IMR-90 (cell line): ENCODE data around the gene SLIT3. TPM values are rescaled to one million over a fixed set of nuclear protein-coding genes. Genes with fewer than 3 reads are reported as not detected.

Source experiments
- ATAC-seq: fragments of 200-7000 bp; cut with Tn5 transposase; 2 replicates; pipeline ENCODE4 v1.9.1; 2020; ENCODE audit warnings: low read depth, mild to moderate bottlenecking, moderate library complexity
- BruUV-seq: library from RNA; stranded (reverse); fragments of 400-500 nt; replicated peaks from 2 replicates; lab custom pipeline; 2021; lab: Mats Ljungman, UMichigan
- CTCF ChIA-PET: fragments of 300-600 bp; formaldehyde crosslinking; extraction: SDS; loops from one replicate; lab custom pipeline; 2021; ENCODE audit warnings: antibody characterized with exemption; lab: Yijun Ruan, JAX
- POLR2A ChIA-PET: fragments of 300-600 bp; sonication (Branson Sonifier 250); formaldehyde crosslinking; loops from one replicate; lab custom pipeline; 2022; ENCODE audit warnings: antibody characterized with exemption; ENCODE audit not compliant: unreplicated experiment; lab: Charles Lee
- DNase-seq: peaks from one replicate; pipeline ENCODE4 v3.0.0; 2013
- H2AFZ ChIP-seq: replicated peaks from 2 replicates; pipeline ENCODE3; 2013; ENCODE audit warnings: low read length, mild to moderate bottlenecking; ENCODE audit not compliant: poor library complexity
- H2AK5ac ChIP-seq: 2 replicates; pipeline ENCODE4 v1.6.1; 2013; ENCODE audit warnings: low read depth, low read length, inconsistent platforms
- H2AK9ac ChIP-seq: replicated peaks from 2 replicates; pipeline ENCODE3; 2013; ENCODE audit warnings: mild to moderate bottlenecking, low read depth, low read length, moderate library complexity; ENCODE audit not compliant: poor library complexity
- H2BK120ac ChIP-seq: 2 replicates; pipeline ENCODE4 v1.6.1; 2013; ENCODE audit warnings: low read depth, low read length, inconsistent platforms
- H2BK15ac ChIP-seq: 3 replicates; pipeline ENCODE4 v1.6.1; 2013; ENCODE audit warnings: low read depth, low read length, inconsistent platforms
- H2BK20ac ChIP-seq: 2 replicates; pipeline ENCODE4 v1.6.1; 2013; ENCODE audit warnings: low read depth, mild to moderate bottlenecking, inconsistent platforms, low read length, moderate library complexity
- H2BK5ac ChIP-seq: 2 replicates; pipeline ENCODE4 v1.6.1; 2013; ENCODE audit warnings: mild to moderate bottlenecking, low read depth, low read length, inconsistent platforms; ENCODE audit not compliant: poor library complexity, severe bottlenecking
- H3K14ac ChIP-seq: replicated peaks from 2 replicates; pipeline ENCODE4 v1.6.1; 2013; ENCODE audit warnings: low read depth, low read length, inconsistent platforms
- H3K18ac ChIP-seq: 2 replicates; pipeline ENCODE4 v1.6.1; 2013; ENCODE audit warnings: low read depth, low read length, control low read depth
- H3K23ac ChIP-seq: 2 replicates; pipeline ENCODE4 v1.6.1; 2013; ENCODE audit warnings: low read depth, low read length, inconsistent platforms
- H3K27ac ChIP-seq: 2 replicates; pipeline ENCODE4 v1.5.1; 2013; ENCODE audit warnings: mild to moderate bottlenecking, control low read depth, low read length; ENCODE audit not compliant: insufficient read depth
- H3K27me3 ChIP-seq: 2 replicates; pipeline ENCODE4 v1.6.1; 2013; ENCODE audit warnings: low read length; ENCODE audit not compliant: control insufficient read depth, insufficient read depth
- H3K36me3 ChIP-seq: 2 replicates; pipeline ENCODE4 v1.6.1; 2013; ENCODE audit warnings: low read length, mixed read lengths; ENCODE audit not compliant: control insufficient read depth, insufficient read depth
- H3K4ac ChIP-seq: 2 replicates; pipeline ENCODE4 v1.6.1; 2013; ENCODE audit warnings: low read depth, low read length, inconsistent platforms
- H3K4me1 ChIP-seq: 2 replicates; pipeline ENCODE4 v1.6.1; 2013; ENCODE audit warnings: low read length, mixed read lengths; ENCODE audit not compliant: control insufficient read depth, insufficient read depth
- H3K4me2 ChIP-seq: 2 replicates; pipeline ENCODE4 v1.6.1; 2013; ENCODE audit warnings: low read depth, mild to moderate bottlenecking, control low read depth, low read length, moderate library complexity
- H3K4me3 ChIP-seq: 2 replicates; pipeline ENCODE4 v1.5.1; 2013; ENCODE audit warnings: low read depth, mild to moderate bottlenecking, control low read depth, low read length, moderate library complexity; ENCODE audit not compliant: insufficient read depth
- H3K56ac ChIP-seq: 2 replicates; pipeline ENCODE4 v1.6.1; 2013; ENCODE audit warnings: low read length, inconsistent platforms; ENCODE audit not compliant: insufficient read depth; ENCODE audit errors: extremely low read depth
- H3K79me1 ChIP-seq, 2 experiments: 2 replicates each; pipeline ENCODE4 v1.6.1; 2013; ENCODE audit warnings: low read length in 2 of 2, inconsistent platforms in 1 of 2, low read depth in 1 of 2
- H3K9ac ChIP-seq: 2 replicates; pipeline ENCODE4 v1.6.1; 2013; ENCODE audit warnings: low read depth, low read length, control low read depth
- H3K9me1 ChIP-seq: 2 replicates; pipeline ENCODE4 v1.6.1; 2013; ENCODE audit warnings: low read length, inconsistent platforms; ENCODE audit not compliant: insufficient read depth
- H3K9me3 ChIP-seq: 2 replicates; pipeline ENCODE4 v1.6.1; 2013; ENCODE audit warnings: low read length; ENCODE audit not compliant: control insufficient read depth, insufficient read depth
- H4K20me1 ChIP-seq: 2 replicates; pipeline ENCODE4 v1.6.1; 2013; ENCODE audit warnings: low read length, inconsistent platforms; ENCODE audit not compliant: insufficient read depth
- H4K5ac ChIP-seq: 2 replicates; pipeline ENCODE4 v1.6.1; 2013; ENCODE audit warnings: mild to moderate bottlenecking, low read depth, low read length, control low read depth
- H4K8ac ChIP-seq, 2 experiments: 2 replicates each; pipeline ENCODE4 v1.6.1; 2013; ENCODE audit warnings: low read depth in 2 of 2, low read length in 2 of 2, control low read depth in 1 of 2, inconsistent platforms in 1 of 2
- H4K91ac ChIP-seq: 2 replicates; pipeline ENCODE4 v1.6.1; 2013; ENCODE audit warnings: low read depth, low read length, inconsistent platforms; ENCODE audit not compliant: insufficient read depth
- BHLHE40 ChIP-seq: fragments of 150-350 bp; IDR thresholded peaks from 2 replicates; pipeline ENCODE4 v1.6.1; 2016; ENCODE audit warnings: mild to moderate bottlenecking, low read depth, low read length
- CEBPB ChIP-seq: IDR thresholded peaks from 2 replicates; pipeline ENCODE4 v1.6.1; 2012; ENCODE audit warnings: low read depth, low read length, improper control_type of control experiment
- CHD1 ChIP-seq: IDR thresholded peaks from 2 replicates; pipeline ENCODE4 v1.6.1; 2012; ENCODE audit warnings: low read depth, low read length, improper control_type of control experiment
- FOS ChIP-seq: fragments of 150-350 bp; IDR thresholded peaks from 2 replicates; pipeline ENCODE4 v1.6.1; 2016; ENCODE audit warnings: low read depth, low read length
- MAFK ChIP-seq: IDR thresholded peaks from 2 replicates; pipeline ENCODE4 v1.6.1; 2012; ENCODE audit warnings: low read depth, low read length, improper control_type of control experiment
- MAZ ChIP-seq: IDR thresholded peaks from 2 replicates; pipeline ENCODE4 v1.6.1; 2012; ENCODE audit warnings: low read depth, mild to moderate bottlenecking, low read length, improper control_type of control experiment, moderate library complexity, borderline replicate concordance
- MXI1 ChIP-seq: IDR thresholded peaks from 2 replicates; pipeline ENCODE4 v1.6.1; 2012; ENCODE audit warnings: low read depth, mild to moderate bottlenecking, low read length, moderate library complexity, borderline replicate concordance
- NFE2L2 ChIP-seq: fragments of 150-350 bp; IDR thresholded peaks from 2 replicates; pipeline ENCODE4 v1.6.1; 2016; ENCODE audit warnings: low read depth, mild to moderate bottlenecking, low read length
- POLR2A ChIP-seq: IDR thresholded peaks from 2 replicates; pipeline ENCODE4 v1.6.1; 2012; ENCODE audit warnings: mild to moderate bottlenecking, low read depth, low read length
- RAD21 ChIP-seq: IDR thresholded peaks from 2 replicates; pipeline ENCODE4 v1.6.1; 2012; ENCODE audit warnings: low read length, improper control_type of control experiment
- RCOR1 ChIP-seq: IDR thresholded peaks from 2 replicates; pipeline ENCODE4 v1.6.1; 2012; ENCODE audit warnings: mild to moderate bottlenecking, low read length, improper control_type of control experiment; ENCODE audit not compliant: insufficient replicate concordance
- RFX5 ChIP-seq: IDR thresholded peaks from 2 replicates; pipeline ENCODE4 v1.8.0; 2012; ENCODE audit warnings: low read depth, mild to moderate bottlenecking, low read length, moderate library complexity
- SMC3 ChIP-seq: fragments of 150-350 bp; IDR thresholded peaks from 2 replicates; pipeline ENCODE4 v1.6.1; 2016; ENCODE audit warnings: low read depth, mild to moderate bottlenecking, antibody characterized with exemption, low read length, moderate library complexity
- WGBS, 2 experiments: methylation state at CpG; one replicate each; pipeline versions ENCODE4 v1.1.5 to v1.1.7; 2013; ENCODE audit warnings: missing lambda C conversion rate in 2 of 2; ENCODE audit not compliant: insufficient read length in 1 of 2; ENCODE audit errors: extremely low coverage in 2 of 2; 5-methylcytosine and 5-hydroxymethylcytosine counted together
- dilution Hi-C: fragments of 300-500 bp; cut with HindIII; formaldehyde crosslinking; loops from one replicate; pipeline ENCODE4 v1.14.3; 2018; ENCODE audit warnings: low sequenced_read_pairs; ENCODE audit not compliant: unreplicated experiment
- in situ Hi-C: fragments of 300-500 bp; cut with MboI; formaldehyde crosslinking; loops from 3 replicates; pipeline ENCODE4 v1.14.3; 2019; ENCODE audit warnings: low sequenced_read_pairs, inconsistent platforms, mixed read lengths
- intact Hi-C: fragments of 100-400 bp; cut with micrococcal nuclease; formaldehyde crosslinking; loops from 2 replicates; pipeline ENCODE4 v1.10.0; 2022
- polyA plus RNA-seq, 3 experiments: library from polyadenylated mRNA; depleted of rRNA; stranded (reverse); fragments of >200 nt; gene quantifications; 2 replicates each; pipeline ENCODE4 v1.2.3, GENCODE V29; 2012; ENCODE audit warnings: low replicate concordance in 1 of 3
- total RNA-seq: library from RNA; depleted of rRNA; stranded (reverse); fragments of >200 nt; gene quantifications from 2 replicates; pipeline ENCODE4 v1.2.3, GENCODE V29; 2012
- TF ChIP-seq, protein P1 (sequence below): conservative IDR thresholded peaks from 2 replicates; pipeline ENCODE4 v1.5.1; 2012; ENCODE audit warnings: mild to moderate bottlenecking, low read depth, low read length, improper control_type of control experiment
- TF ChIP-seq, protein P2 (sequence below): fragments of 150-350 bp; IDR thresholded peaks from 2 replicates; pipeline ENCODE4 v1.6.1; 2017; ENCODE audit warnings: mild to moderate bottlenecking, antibody characterized with exemption, low read length, low read depth
- TF ChIP-seq, protein P3 (sequence below): fragments of 150-350 bp; IDR thresholded peaks from 2 replicates; pipeline ENCODE4 v1.6.1; 2016; ENCODE audit warnings: low read depth, mild to moderate bottlenecking, low read length, moderate library complexity, borderline replicate concordance

SLIT3 gene
- total and polyA plus RNA-seq, 2 of the 4 experiments (the other 2 are of a cell fraction), result 0.18 to 0.50 TPM

DNA sequence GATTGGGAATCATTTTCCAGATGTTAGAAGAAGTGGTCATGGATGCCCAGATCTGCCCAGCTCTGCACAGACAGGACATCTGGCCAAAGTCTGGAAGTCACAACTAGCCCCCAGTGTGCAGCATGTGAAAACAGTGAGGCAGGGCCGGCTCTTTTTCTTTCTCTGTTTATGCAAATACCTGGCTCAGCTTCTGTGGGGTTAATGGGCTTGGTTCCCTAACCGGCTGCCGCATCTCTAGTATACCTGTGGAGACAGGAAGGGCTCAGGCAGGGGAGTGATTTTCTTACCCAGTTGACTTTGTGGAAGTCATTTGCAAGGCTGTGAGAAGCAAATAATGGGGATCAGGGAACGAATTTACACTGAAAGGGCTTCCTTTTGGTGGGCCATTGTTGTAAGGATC lies 467.0 kb downstream of the SLIT3 start:
- H4K20me1 ChIP-seq, result no peaks in the 10 kb centered on the region
- no peak overlapping the region for H2BK15ac ChIP-seq
- no peaks in the 10 kb centered on the region for H3K36me3 ChIP-seq
- H2AK9ac ChIP-seq, result no peak overlapping the region
- ATAC-seq (no peak), DNase-seq (no peak)
- no peaks in the 10 kb centered on the region for H3K79me1 ChIP-seq
- H3K27me3 ChIP-seq, result no peaks in the 10 kb centered on the region
- H2AFZ ChIP-seq, result no peak overlapping the region
- no peaks in the 10 kb centered on the region for H3K4me1 ChIP-seq
- H2AK5ac ChIP-seq, result no peak overlapping the region
- no peaks in the 10 kb centered on the region for H3K9me1 ChIP-seq
- intact Hi-C loops (no loop called here), in situ Hi-C loops (no loop called here), dilution Hi-C loops (no loop called here)
- no peak overlapping the region for H3K14ac ChIP-seq
- no peak overlapping the region for H2BK120ac ChIP-seq
- H3K4me3 ChIP-seq, result no peak overlapping the region
- H2BK20ac ChIP-seq, result no peak overlapping the region
- TF ChIP-seq, protein P1, sequence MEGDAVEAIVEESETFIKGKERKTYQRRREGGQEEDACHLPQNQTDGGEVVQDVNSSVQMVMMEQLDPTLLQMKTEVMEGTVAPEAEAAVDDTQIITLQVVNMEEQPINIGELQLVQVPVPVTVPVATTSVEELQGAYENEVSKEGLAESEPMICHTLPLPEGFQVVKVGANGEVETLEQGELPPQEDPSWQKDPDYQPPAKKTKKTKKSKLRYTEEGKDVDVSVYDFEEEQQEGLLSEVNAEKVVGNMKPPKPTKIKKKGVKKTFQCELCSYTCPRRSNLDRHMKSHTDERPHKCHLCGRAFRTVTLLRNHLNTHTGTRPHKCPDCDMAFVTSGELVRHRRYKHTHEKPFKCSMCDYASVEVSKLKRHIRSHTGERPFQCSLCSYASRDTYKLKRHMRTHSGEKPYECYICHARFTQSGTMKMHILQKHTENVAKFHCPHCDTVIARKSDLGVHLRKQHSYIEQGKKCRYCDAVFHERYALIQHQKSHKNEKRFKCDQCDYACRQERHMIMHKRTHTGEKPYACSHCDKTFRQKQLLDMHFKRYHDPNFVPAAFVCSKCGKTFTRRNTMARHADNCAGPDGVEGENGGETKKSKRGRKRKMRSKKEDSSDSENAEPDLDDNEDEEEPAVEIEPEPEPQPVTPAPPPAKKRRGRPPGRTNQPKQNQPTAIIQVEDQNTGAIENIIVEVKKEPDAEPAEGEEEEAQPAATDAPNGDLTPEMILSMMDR, result no peak
- no peak for TF ChIP-seq SMC3
- TF ChIP-seq BHLHE40, result no peak
- no peak for TF ChIP-seq MAFK
- TF ChIP-seq RAD21, result no peak
- TF ChIP-seq MAZ, result no peak
- TF ChIP-seq, protein P2, sequence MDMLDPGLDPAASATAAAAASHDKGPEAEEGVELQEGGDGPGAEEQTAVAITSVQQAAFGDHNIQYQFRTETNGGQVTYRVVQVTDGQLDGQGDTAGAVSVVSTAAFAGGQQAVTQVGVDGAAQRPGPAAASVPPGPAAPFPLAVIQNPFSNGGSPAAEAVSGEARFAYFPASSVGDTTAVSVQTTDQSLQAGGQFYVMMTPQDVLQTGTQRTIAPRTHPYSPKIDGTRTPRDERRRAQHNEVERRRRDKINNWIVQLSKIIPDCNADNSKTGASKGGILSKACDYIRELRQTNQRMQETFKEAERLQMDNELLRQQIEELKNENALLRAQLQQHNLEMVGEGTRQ, result no peak
- TF ChIP-seq FOS, result no peak
- no peak for TF ChIP-seq MXI1
- no peak for TF ChIP-seq POLR2A
- TF ChIP-seq RCOR1, result no peak
- TF ChIP-seq RFX5, result no peak
- TF ChIP-seq NFE2L2, result no peak
- TF ChIP-seq, protein P3, sequence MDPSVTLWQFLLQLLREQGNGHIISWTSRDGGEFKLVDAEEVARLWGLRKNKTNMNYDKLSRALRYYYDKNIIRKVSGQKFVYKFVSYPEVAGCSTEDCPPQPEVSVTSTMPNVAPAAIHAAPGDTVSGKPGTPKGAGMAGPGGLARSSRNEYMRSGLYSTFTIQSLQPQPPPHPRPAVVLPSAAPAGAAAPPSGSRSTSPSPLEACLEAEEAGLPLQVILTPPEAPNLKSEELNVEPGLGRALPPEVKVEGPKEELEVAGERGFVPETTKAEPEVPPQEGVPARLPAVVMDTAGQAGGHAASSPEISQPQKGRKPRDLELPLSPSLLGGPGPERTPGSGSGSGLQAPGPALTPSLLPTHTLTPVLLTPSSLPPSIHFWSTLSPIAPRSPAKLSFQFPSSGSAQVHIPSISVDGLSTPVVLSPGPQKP, result no peak
- TF ChIP-seq CEBPB, result no peak
- no peak for TF ChIP-seq CHD1
- H3K4me2 ChIP-seq, result no peak overlapping the region
- H4K8ac ChIP-seq, result no peak overlapping the region
- H3K4ac ChIP-seq, result no peak overlapping the region
- BruUV-seq, result no TSS peak
- no peak overlapping the region for H3K56ac ChIP-seq
- no CpG with 5 or more reads among the region's 4 CpGs for WGBS, 2 experiments
- H3K23ac ChIP-seq, result no peak overlapping the region
- H4K91ac ChIP-seq, result no peak overlapping the region
- H3K9me3 ChIP-seq, result no peaks in the 10 kb centered on the region
- H4K5ac ChIP-seq, result no peak overlapping the region
- H3K27ac ChIP-seq, result no peak overlapping the region
- POLR2A ChIA-PET, result no interaction called here
- H3K18ac ChIP-seq, result no peak overlapping the region
- CTCF ChIA-PET, result no interaction called here
- no peak overlapping the region for H3K9ac ChIP-seq
- no peak overlapping the region for H2BK5ac ChIP-seq
